AG08395 (cell line): ENCODE results near the gene WDR27.
"Not testable (repeated sequence)": the region's sequence is repeated elsewhere in the genome, so short reads cannot be mapped to it uniquely, and the experiment has no call there.

Experiments
- DNase-seq: peaks from one replicate; pipeline ENCODE4 v3.0.0; 2012; ENCODE audit warnings: mixed read lengths, low spot score

WDR27 gene

GRCh38 chr6:169709293-169709692 lies 7.5 kb upstream of the WDR27 start:
- no peak for DNase-seq

- DNase-seq: no peak
Measured at GRCh38 chr6:169707772-169708171, 5.9 kb upstream of the WDR27 start.

GRCh38 chr6:169702840-169703246 lies 1.0 kb upstream of the WDR27 start:
- no peak for DNase-seq

DNA sequence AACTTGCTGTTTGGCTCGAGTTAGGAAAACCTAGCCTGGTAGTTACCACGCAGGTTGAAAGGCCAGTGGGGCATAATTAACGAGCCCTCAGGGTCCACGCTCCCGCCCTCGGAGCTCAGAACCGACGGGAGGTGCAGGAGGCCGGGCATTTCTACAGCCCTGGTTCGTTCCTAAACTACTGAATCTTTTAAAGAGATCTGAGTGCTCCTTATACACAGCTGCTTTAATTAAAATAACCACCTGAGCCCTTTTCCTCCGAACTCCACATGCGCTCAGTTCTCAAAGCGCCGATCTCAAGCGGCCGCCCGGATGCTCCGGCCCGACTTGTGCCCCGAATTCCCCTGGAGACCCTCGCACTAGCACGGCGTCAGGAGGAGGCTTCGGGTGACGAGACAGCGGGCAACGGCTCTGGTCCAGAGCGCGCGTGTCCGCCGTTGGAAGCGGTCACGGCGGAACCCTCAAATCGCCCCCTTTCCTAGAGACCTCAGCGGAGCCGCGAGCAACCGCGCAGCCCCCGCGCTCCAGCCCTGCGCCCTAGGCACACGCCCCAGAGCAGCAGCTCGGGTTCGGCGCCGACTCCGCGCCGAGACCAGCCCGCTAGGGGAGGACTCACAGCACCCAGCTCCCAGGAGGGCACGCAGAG lies 397 bp downstream of the WDR27 start:
- DNase-seq: peak; percentile 13

DNA sequence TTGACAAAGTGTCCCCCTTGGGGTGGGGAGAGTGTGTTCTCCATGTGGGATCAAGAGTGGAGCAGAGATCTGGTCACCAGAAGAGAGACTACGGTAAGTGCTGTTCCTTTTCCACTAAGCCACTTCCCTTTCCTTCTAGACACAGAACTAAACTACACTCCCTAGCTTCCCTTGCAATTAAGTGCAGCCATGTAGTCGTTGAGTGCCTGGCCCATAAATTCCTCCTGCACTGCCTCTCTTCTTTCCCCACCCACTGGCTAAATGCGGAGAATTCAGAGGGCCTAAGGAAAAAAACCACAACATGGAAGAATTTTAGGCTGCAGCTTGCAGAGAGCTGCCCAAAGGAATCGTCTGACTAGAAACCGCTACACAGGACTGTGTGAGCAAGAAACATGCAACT lies 1.5 kb downstream of the WDR27 start:
- DNase-seq: peak; percentile 35

- DNase-seq: not testable (repeated sequence)
Measured at GRCh38 chr6:169697115-169697514, 4.7 kb downstream of the WDR27 start.

- DNase-seq: no peak
Measured at GRCh38 chr6:169695131-169695530, 6.7 kb downstream of the WDR27 start.

DNA sequence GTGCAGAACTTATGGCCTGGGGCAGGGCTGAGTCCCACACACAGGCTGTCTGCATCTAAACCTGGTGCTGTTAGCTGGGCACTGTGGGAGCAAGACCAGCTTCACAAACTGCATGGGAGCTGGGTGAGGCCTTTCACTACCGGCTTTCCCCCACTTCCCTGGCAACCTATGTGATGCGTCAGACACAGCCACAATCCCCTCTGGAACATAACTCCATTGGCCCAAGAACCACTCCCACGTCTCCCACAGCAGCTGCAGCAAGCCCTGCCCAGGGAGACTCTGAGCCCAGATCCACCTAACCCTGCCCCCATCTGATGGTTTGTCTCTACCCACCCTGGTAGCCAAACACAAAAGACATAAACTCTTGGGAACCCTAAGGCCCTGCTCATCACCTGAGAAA lies 9.3 kb downstream of the WDR27 start:
- DNase-seq: no peak

DNA sequence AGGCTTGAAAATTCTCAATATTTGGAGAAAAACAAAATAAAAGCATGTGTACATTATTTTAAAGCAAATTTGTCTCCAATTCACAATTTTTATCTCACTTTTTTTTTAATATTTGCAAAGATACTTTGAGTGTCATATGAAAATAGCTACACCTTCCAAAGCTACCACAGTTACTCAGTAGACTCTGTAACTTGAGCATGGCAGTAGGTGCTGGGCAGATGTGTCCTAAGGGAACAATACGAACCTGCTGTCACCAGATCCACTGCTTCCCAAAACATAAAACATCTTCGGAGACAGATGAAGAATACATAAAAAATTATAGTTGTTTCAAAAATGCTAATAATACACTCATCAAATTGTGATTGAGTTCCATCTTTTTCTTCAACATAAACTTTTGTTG lies 10.6 kb downstream of the WDR27 start:
- no peak for DNase-seq

DNA sequence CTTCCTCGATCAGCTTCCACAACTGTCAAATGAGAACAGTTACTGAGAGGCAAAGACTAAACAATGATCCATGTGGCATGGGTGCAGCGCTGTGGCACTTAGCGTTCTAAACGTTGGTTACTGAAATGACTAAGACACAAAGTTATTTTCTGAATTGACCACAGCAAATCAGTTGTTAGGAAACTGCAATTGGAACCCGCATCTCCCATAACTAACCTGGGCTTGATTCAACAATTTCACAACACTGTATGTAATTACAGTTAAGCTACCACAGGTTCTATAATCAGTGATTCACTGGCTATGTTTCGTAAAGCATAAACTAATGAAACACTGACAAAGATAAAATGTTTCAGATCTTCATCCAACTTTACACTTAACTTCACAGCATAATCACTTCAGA lies 12.5 kb downstream of the WDR27 start:
- peak; percentile 7 for DNase-seq

- no peak for DNase-seq
Measured at GRCh38 chr6:169685860-169686259, 16.0 kb downstream of the WDR27 start.

DNA sequence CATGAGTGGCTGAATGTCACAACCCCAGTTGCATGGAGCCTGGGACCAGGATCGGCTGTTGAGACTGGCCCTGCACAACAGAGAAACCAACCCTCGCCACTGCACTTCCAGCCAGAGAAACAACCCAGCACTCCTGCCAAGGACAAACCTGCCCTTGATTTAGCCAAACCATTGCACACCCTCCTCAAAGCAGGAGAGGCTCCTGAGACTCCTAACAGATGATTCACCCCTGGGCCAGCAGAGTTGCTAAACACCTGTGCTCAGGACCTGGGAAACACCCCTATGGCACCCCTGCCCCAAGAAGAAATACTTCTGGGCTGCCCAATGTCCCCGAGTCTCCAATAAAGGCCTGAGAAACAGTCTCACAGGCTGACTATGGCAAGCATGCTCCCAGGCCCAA lies 17.8 kb downstream of the WDR27 start:
- no peak for DNase-seq

GRCh38 chr6:169678342-169678741 lies 23.5 kb downstream of the WDR27 start:
- DNase-seq: no peak

DNA sequence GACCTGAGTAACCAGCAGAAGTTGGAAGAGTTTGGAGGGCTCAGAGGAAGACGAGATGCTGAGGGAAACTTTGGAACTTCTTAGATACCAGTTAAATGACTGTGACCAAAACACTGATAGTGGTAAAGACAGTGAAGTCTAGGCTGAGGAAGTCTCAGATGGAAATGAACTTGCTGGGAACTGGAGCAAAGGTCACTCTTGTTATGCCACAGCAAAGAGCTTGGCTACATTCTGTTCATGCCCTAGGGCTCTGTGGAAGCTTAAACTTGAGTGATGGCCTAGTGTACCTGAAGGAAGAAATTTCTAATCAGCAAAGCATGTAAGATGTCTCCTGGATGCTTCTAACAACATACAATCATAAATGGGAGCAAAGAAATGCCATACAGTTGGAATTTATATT lies 24.7 kb downstream of the WDR27 start:
- DNase-seq: no peak

GRCh38 chr6:169675011-169675410 lies 26.8 kb downstream of the WDR27 start:
- DNase-seq: no peak

DNA sequence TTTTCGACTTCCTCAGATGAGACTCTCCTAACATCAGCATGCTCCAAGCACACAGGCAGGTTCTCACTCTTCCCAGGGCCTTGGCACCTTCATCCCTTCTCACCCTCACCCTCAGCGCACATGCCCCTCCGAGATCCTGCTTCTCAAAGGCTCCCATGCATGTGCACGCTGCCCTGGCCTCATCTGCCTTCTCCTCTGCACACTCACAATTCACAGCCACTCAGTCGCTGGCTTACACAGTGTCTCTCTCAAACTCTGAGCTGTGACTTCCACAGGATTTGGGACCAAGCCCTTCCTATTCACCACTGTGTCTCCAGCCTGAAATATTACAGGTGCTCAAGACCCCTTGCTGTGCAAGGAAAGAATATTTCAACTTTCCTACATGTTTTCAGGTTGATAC lies 30.3 kb downstream of the WDR27 start:
- DNase-seq: no peak

- DNase-seq: no peak
Measured at GRCh38 chr6:169669889-169670288, 31.9 kb downstream of the WDR27 start.

DNA sequence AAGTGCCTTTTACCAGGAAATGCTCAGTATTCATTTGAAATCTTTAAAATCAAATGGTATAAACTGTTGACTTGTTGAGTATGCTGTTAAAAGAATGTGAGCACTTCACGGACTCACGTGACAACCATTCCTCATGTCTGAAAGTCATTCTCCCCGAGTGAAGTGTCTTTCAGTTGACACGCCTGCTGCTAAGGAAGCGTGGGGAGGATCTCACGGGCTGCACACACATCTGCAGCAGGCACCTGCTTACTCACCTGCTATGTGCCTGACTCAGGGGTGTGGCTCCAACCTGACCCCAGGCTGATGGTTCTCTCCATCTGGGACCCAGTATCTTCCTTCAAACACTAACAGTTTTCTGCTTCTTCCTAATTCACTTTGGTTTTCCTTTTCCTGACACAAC lies 32.7 kb downstream of the WDR27 start:
- DNase-seq: no peak

- no peak for DNase-seq
Measured at GRCh38 chr6:169668203-169668847, 33.5 kb downstream of the WDR27 start.

GRCh38 chr6:169667716-169668115 lies 34.1 kb downstream of the WDR27 start:
- DNase-seq: no peak

DNA sequence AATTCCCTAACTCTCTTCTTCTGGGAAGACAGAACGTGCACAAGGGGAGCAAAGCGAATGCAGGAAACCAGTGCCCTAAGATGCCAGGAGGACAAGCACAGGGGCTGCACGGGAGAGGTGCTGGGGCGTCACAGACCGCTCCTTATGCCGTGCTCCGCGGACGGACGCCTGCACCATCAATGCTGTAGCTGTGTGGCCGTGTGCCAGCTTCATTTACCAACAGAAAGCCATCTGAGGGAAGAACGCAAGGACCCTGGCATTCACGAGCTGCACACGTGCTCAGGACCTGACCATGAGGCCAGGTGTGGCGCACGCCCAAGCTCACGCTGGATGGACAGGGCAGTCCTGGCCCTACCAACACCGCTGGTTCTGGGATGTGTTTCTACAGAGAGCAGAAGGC lies 35.4 kb downstream of the WDR27 start:
- DNase-seq: no peak

DNA sequence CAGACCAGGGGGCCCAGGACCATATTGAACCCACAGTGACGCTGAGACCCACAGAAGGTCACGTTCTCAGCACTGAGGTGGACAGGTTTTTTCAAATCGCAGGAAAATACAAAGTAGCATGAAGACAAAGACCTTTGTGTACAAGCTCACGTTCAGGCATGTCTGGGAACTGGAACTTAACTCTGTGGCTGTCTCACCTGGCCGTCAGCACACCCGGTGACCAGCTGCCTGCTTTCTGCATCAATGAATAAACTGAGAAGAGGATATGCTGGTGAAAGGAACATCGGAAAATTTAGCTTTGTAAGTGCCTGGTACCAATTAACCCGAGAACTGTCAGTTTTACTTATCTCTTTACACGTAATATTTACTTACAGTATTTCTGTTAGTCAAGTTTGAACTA lies 36.5 kb downstream of the WDR27 start:
- DNase-seq: no peak

- no peak for DNase-seq
Measured at GRCh38 chr6:169664227-169664626, 37.6 kb downstream of the WDR27 start.

- DNase-seq: no peak
Measured at GRCh38 chr6:169663468-169663867, 38.4 kb downstream of the WDR27 start.
